HL-60 (cell line): Measurements from ENCODE around the gene FAM118A.

ENCODE experiments used
- CTCF ChIP-seq: IDR thresholded peaks from one replicate; pipeline ENCODE4 v1.5.1; 2011; ENCODE audit warnings: low read length, control low read depth, inconsistent platforms; ENCODE audit not compliant: insufficient read depth
- GABPA ChIP-seq: IDR thresholded peaks from 2 replicates; pipeline ENCODE4 v1.6.1; 2012; ENCODE audit warnings: low read depth
- POLR2AphosphoS5 ChIP-seq: IDR thresholded peaks from 2 replicates; pipeline ENCODE4 v1.6.1; 2012; ENCODE audit warnings: low read depth
- TF ChIP-seq, protein P1 (sequence below): IDR thresholded peaks from 2 replicates; pipeline ENCODE4 v1.6.1; 2012; ENCODE audit warnings: low read depth; ENCODE audit not compliant: insufficient replicate concordance

DNA sequence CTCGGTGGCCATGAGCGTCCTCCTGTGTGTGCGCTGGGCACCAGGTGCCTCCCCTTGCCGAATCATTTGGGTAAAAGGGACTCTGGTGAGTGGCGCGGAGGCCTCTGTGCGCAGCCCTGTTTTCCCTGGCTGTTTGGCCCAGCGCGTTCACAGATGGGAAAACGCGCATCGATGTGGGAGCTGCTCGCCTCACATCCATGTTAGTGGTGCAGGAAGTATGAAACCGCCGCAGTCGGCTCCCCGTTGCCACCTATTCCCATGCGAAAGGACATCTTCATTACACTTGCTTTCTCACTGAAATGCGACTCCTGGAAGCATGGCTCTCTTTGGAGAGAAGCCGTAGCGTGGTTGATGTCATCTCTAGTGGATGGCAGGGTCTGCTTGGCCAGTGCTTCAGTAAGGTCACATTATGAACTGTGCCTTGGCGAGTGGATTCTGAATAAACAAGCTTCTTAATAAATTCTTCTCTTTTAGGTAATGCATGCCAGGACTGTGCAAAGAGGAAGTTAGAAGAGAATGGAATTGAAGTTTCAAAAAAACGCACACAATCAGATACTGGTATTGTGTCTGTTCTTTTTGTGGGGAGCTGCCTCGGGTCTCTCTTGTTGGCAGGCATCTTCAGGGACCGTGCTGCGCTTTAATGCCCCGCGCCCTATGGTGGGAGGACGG lies 26.3 kb downstream of the FAM118A start:
- TF ChIP-seq, protein P1, sequence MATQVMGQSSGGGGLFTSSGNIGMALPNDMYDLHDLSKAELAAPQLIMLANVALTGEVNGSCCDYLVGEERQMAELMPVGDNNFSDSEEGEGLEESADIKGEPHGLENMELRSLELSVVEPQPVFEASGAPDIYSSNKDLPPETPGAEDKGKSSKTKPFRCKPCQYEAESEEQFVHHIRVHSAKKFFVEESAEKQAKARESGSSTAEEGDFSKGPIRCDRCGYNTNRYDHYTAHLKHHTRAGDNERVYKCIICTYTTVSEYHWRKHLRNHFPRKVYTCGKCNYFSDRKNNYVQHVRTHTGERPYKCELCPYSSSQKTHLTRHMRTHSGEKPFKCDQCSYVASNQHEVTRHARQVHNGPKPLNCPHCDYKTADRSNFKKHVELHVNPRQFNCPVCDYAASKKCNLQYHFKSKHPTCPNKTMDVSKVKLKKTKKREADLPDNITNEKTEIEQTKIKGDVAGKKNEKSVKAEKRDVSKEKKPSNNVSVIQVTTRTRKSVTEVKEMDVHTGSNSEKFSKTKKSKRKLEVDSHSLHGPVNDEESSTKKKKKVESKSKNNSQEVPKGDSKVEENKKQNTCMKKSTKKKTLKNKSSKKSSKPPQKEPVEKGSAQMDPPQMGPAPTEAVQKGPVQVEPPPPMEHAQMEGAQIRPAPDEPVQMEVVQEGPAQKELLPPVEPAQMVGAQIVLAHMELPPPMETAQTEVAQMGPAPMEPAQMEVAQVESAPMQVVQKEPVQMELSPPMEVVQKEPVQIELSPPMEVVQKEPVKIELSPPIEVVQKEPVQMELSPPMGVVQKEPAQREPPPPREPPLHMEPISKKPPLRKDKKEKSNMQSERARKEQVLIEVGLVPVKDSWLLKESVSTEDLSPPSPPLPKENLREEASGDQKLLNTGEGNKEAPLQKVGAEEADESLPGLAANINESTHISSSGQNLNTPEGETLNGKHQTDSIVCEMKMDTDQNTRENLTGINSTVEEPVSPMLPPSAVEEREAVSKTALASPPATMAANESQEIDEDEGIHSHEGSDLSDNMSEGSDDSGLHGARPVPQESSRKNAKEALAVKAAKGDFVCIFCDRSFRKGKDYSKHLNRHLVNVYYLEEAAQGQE: no peak
- TF ChIP-seq CTCF: no peak
- no peak for TF ChIP-seq GABPA
- TF ChIP-seq POLR2AphosphoS5: no peak
